ENCODE measurements around the gene CNTFR.

GRCh38 chr9:34518896-34519295, 70.6 kb downstream of the CNTFR start:
- TF ChIP-seq CTCF (conservative IDR thresholded peaks at IDR 0.05; ENCODE audit: low read length) (no peak), EZH2phosphoT487 (IDR thresholded peaks at IDR 0.05; ENCODE audit: borderline replicate concordance, low read depth, low read length) (no peak)

Data from OCI-LY7 (cell line).